ENCODE measurements around the gene CHTOP.
"Not testable (repeated sequence)": the region's sequence is repeated elsewhere in the genome, so short reads cannot be mapped to it uniquely, and the experiment has no call there.

Gene CHTOP

GRCh38 chr1:153635872-153636271 lies 2.0 kb downstream of the CHTOP start:
- DNase-seq: no peak

- no peak for DNase-seq
Observed at GRCh38 chr1:153636312-153636711, 2.4 kb downstream of the CHTOP start.

GRCh38 chr1:153638261-153638660 lies 4.4 kb downstream of the CHTOP start:
- no peak for DNase-seq

GRCh38 chr1:153639280-153639679 lies 5.4 kb downstream of the CHTOP start:
- DNase-seq: no peak

GRCh38 chr1:153640213-153640612 lies 6.3 kb downstream of the CHTOP start:
- DNase-seq: not testable (repeated sequence)

- DNase-seq: no peak
Observed at GRCh38 chr1:153640861-153641260, 7.0 kb downstream of the CHTOP start.

- DNase-seq: no peak
Observed at GRCh38 chr1:153642161-153642560, 8.3 kb downstream of the CHTOP start.

- DNase-seq: no peak
Observed at GRCh38 chr1:153643100-153643499, 9.2 kb downstream of the CHTOP start.

- DNase-seq: no peak
Observed at GRCh38 chr1:153643816-153644215, 9.9 kb downstream of the CHTOP start.

- DNase-seq: no peak
Observed at GRCh38 chr1:153646672-153647345, 12.9 kb downstream of the CHTOP start.

- DNase-seq: no peak
Observed at GRCh38 chr1:153647346-153647714, 13.5 kb downstream of the CHTOP start.

- DNase-seq: no peak
Observed at GRCh38 chr1:153648000-153648643, 14.3 kb downstream of the CHTOP start.

- no peak for DNase-seq
Observed at GRCh38 chr1:153649137-153649862, 15.4 kb downstream of the CHTOP start.

- DNase-seq: no peak
Observed at GRCh38 chr1:153649863-153650235, 16.0 kb downstream of the CHTOP start.

- no peak for DNase-seq
Observed at GRCh38 chr1:153651771-153652170, 17.9 kb downstream of the CHTOP start.

GRCh38 chr1:153652805-153653500 lies 19.1 kb downstream of the CHTOP start:
- DNase-seq: no peak

GRCh38 chr1:153655333-153655732 lies 21.5 kb downstream of the CHTOP start:
- no peak for DNase-seq

- DNase-seq: peak; percentile 95
Observed at GRCh38 chr1:153658400-153659174, 24.7 kb downstream of the CHTOP start, which contains the start of gene SNAPIN. Gene SNAPIN, plus strand, starts transcription at chr1:153658703. Its CDS starts 41 bp downstream, at chr1:153658744.

GRCh38 chr1:153659175-153659534 lies 25.3 kb downstream of the CHTOP start:
- DNase-seq: no peak

- DNase-seq: no peak
Observed at GRCh38 chr1:153659656-153660055, 25.8 kb downstream of the CHTOP start.

- no peak for DNase-seq
Observed at GRCh38 chr1:153661111-153661708, 27.3 kb downstream of the CHTOP start.

GRCh38 chr1:153662269-153662668 lies 28.4 kb downstream of the CHTOP start:
- DNase-seq: no peak
